Loucy (cell line): ENCODE measurements around the gene GPC4.

Experiments
- H2AFZ ChIP-seq: fragments of 200-600 bp; sonication (generic); 2 replicates; pipeline ENCODE4 v1.6.0; 2016; ENCODE audit warnings: antibody characterized with exemption, mild to moderate bottlenecking, low read length, moderate library complexity
- H3F3A ChIP-seq: fragments of 200-600 bp; 2 replicates; pipeline ENCODE4 v1.6.0; 2016; ENCODE audit warnings: antibody characterized with exemption, low read depth, mild to moderate bottlenecking
- H3K27me3 ChIP-seq: fragments of 200-600 bp; sonication (generic); 2 replicates; pipeline ENCODE4 v1.6.1; 2014; ENCODE audit warnings: low read length, mild to moderate bottlenecking; ENCODE audit not compliant: insufficient read depth, poor library complexity, severe bottlenecking
- H3K36me3 ChIP-seq: fragments of 200-600 bp; sonication (generic); 2 replicates; pipeline ENCODE4 v1.6.1; 2016; ENCODE audit warnings: low read length; ENCODE audit not compliant: insufficient read depth
- H3K4me1 ChIP-seq: fragments of 200-600 bp; sonication (generic); 2 replicates; pipeline ENCODE4 v1.5.1; 2014; ENCODE audit warnings: low read length, mild to moderate bottlenecking; ENCODE audit not compliant: insufficient read depth, poor library complexity, severe bottlenecking
- H3K4me2 ChIP-seq: fragments of 200-600 bp; sonication (generic); 2 replicates; pipeline ENCODE4 v1.6.0; 2014; ENCODE audit warnings: antibody characterized with exemption, low read length, low read depth, mild to moderate bottlenecking; ENCODE audit not compliant: poor library complexity, severe bottlenecking
- H3K4me3 ChIP-seq: fragments of 200-600 bp; sonication (generic); 2 replicates; pipeline ENCODE4 v1.5.1; 2014; ENCODE audit warnings: low read length, mild to moderate bottlenecking, mixed read lengths; ENCODE audit not compliant: poor library complexity, severe bottlenecking
- H3K79me2 ChIP-seq: fragments of 200-600 bp; sonication (generic); 2 replicates; pipeline ENCODE4 v1.6.1; 2014; ENCODE audit warnings: low read length; ENCODE audit not compliant: insufficient read depth
- H3K9ac ChIP-seq: fragments of 200-600 bp; sonication (generic); 2 replicates; pipeline ENCODE4 v1.6.0; 2014; ENCODE audit warnings: mild to moderate bottlenecking, low read depth, low read length, moderate library complexity; ENCODE audit not compliant: poor library complexity, severe bottlenecking
- H3K9me2 ChIP-seq: fragments of 200-600 bp; sonication (generic); replicated peaks from 2 replicates; pipeline ENCODE4 v1.6.1; 2016; ENCODE audit warnings: low read depth, low read length, mixed read lengths
- H3K9me3 ChIP-seq: fragments of 200-600 bp; sonication (generic); 2 replicates; pipeline ENCODE4 v1.6.1; 2014; ENCODE audit warnings: mild to moderate bottlenecking, antibody characterized with exemption, low read length, low read depth; ENCODE audit not compliant: insufficient read depth
- H4K20me1 ChIP-seq: fragments of 200-600 bp; sonication (generic); 2 replicates; pipeline ENCODE4 v1.6.0; 2014; ENCODE audit warnings: antibody characterized with exemption, low read length, mild to moderate bottlenecking; ENCODE audit not compliant: insufficient read depth, poor library complexity, severe bottlenecking
- CTCF ChIP-seq: fragments of 200-600 bp; sonication (generic); conservative IDR thresholded peaks from 2 replicates; pipeline ENCODE4 v1.5.1; 2014; ENCODE audit warnings: mild to moderate bottlenecking, antibody characterized with exemption, low read length
- EZH2phosphoT487 ChIP-seq: fragments of 200-600 bp; IDR thresholded peaks from 2 replicates; pipeline ENCODE4 v1.6.1; 2018; ENCODE audit warnings: antibody characterized with exemption, mild to moderate bottlenecking, moderate library complexity, borderline replicate concordance

GPC4 gene

GRCh38 chrX:133269168-133269567, 146.1 kb downstream of the GPC4 start:
- no peaks in the 10 kb centered on the region for H3K36me3 ChIP-seq
- no peaks in the 10 kb centered on the region for H3K79me2 ChIP-seq
- peaks cover 23% of the 10 kb centered on the region for H3K4me1 ChIP-seq
- H3K4me2 ChIP-seq: peak overlapping the region; percentile 7
- no peak overlapping the region for H3K4me3 ChIP-seq
- H2AFZ ChIP-seq: no peak overlapping the region
- no peak overlapping the region for H3K9ac ChIP-seq
- H3K9me2 ChIP-seq: no peaks in the 10 kb centered on the region
- no peaks in the 10 kb centered on the region for H4K20me1 ChIP-seq
- no peaks in the 10 kb centered on the region for H3K9me3 ChIP-seq
- no peaks in the 10 kb centered on the region for H3F3A ChIP-seq
- H3K27me3 ChIP-seq: no peaks in the 10 kb centered on the region
- no peak for TF ChIP-seq EZH2phosphoT487
- TF ChIP-seq CTCF: no peak

- no peak overlapping the region for H3K4me3 ChIP-seq
- H3K36me3 ChIP-seq: no peaks in the 10 kb centered on the region
- no peaks in the 10 kb centered on the region for H4K20me1 ChIP-seq
- H3K79me2 ChIP-seq: no peaks in the 10 kb centered on the region
- H2AFZ ChIP-seq: no peak overlapping the region
- TF ChIP-seq EZH2phosphoT487 (no peak), CTCF (no peak)
- peaks cover 23% of the 10 kb centered on the region for H3K4me1 ChIP-seq
- H3K27me3 ChIP-seq: no peaks in the 10 kb centered on the region
- no peaks in the 10 kb centered on the region for H3K9me3 ChIP-seq
- H3K9ac ChIP-seq: no peak overlapping the region
- no peak overlapping the region for H3K4me2 ChIP-seq
- H3F3A ChIP-seq: no peaks in the 10 kb centered on the region
- no peaks in the 10 kb centered on the region for H3K9me2 ChIP-seq
Observed at GRCh38 chrX:133267621-133268020, 147.7 kb downstream of the GPC4 start.

- H3K36me3 ChIP-seq: no peaks in the 10 kb centered on the region
- peak overlapping the region; percentile 46 for H3K4me2 ChIP-seq
- no peaks in the 10 kb centered on the region for H3F3A ChIP-seq
- H3K9ac ChIP-seq: no peak overlapping the region
- no peaks in the 10 kb centered on the region for H3K27me3 ChIP-seq
- peak overlapping the region; percentile 43; the same call in 1 of the 2 replicates for H2AFZ ChIP-seq
- no peaks in the 10 kb centered on the region for H3K79me2 ChIP-seq
- H4K20me1 ChIP-seq: no peaks in the 10 kb centered on the region
- H3K9me2 ChIP-seq: no peaks in the 10 kb centered on the region
- peaks cover 23% of the 10 kb centered on the region for H3K4me1 ChIP-seq
- H3K9me3 ChIP-seq: no peaks in the 10 kb centered on the region
- TF ChIP-seq CTCF: no peak
- no peak for TF ChIP-seq EZH2phosphoT487
- H3K4me3 ChIP-seq: peak overlapping the region; percentile 43
Observed at GRCh38 chrX:133265331-133265730, 150.0 kb downstream of the GPC4 start.
